MV-4-11 (cell line): ENCODE measurements around the gene KCNG2.

Source experiments
- DNase-seq: peaks from one replicate; lab custom pipeline; 2025; lab: John Stamatoyannopoulos, UW

KCNG2 gene

DNA sequence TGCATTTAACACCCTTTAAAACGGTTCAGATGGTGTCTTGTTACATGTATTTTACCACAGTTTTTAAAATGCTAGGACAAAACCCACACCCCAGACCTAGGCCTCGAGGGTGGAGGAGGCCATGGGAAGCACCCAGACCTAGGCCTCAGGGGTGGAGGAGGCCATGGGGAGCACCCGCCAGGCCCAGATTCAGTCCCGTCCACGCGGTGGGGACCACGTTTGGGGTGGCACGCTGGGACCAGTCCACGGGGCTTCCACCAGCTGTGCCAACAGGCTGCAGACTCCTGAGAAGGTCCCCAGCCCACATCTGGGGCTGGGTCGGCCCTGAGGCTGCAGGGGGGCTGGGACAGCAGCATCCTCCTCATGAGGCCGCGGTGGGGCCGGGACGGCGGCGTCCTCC lies 90.3 kb downstream of the KCNG2 start:
- no peak for DNase-seq

DNA sequence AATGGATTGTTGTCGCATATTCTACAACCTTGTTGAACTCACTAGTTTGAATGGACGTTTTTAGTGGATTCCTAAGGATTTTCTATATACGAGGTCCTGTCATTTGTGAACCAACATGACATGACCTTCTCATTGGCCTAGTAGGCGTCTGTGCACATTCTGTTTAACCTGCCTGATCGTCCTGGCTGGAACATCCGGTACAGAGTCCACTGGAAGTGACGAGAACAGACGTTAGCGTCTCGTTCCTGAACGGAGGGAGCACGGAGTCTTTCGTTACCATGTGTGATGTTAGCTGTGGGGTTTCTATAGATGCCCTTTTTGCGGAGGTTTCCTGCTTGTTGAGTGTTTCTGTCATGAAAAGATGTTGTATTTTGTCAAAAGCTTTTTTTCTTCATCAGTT lies 91.8 kb downstream of the KCNG2 start:
- DNase-seq, result no peak

DNA sequence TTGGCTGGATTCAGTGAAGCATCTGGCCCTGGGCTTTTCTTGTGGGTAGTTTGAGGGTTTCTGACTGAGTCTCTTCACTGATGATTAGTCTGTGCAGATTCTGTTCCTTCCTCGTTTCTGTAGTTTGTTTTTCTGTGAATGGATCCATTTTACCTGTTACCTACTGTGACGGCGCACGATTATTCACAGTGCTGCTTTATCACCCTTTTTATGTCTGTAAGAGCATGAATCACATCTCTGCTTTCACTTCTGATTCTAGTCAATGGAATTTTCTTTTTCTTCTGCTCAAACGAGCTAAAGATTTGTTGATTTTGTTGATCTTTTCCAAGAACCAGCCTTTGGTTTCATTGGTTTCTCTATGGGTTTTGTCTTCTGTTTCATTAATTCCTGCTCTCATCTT lies 92.9 kb downstream of the KCNG2 start:
- no peak for DNase-seq

DNA sequence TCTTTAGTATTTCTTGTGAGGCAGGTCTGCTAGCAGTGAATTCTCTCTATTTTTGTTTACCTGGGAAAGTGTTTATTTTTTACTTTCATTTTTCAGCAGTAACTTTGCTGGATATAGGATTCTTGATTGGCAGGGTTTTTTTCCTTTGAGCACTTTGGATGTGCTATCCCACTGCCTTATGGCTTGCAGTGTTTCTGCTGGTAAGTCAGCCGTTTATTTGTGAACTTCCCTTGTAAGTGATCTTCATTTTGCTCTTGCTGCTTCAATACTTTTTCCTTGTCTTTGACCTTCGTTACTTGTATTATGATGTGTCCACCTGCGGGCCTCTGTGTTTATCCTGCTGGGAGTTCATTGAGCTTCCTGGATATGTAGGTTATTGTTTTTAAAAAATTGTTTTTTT lies 99.0 kb downstream of the KCNG2 start:
- DNase-seq, result no peak

DNA sequence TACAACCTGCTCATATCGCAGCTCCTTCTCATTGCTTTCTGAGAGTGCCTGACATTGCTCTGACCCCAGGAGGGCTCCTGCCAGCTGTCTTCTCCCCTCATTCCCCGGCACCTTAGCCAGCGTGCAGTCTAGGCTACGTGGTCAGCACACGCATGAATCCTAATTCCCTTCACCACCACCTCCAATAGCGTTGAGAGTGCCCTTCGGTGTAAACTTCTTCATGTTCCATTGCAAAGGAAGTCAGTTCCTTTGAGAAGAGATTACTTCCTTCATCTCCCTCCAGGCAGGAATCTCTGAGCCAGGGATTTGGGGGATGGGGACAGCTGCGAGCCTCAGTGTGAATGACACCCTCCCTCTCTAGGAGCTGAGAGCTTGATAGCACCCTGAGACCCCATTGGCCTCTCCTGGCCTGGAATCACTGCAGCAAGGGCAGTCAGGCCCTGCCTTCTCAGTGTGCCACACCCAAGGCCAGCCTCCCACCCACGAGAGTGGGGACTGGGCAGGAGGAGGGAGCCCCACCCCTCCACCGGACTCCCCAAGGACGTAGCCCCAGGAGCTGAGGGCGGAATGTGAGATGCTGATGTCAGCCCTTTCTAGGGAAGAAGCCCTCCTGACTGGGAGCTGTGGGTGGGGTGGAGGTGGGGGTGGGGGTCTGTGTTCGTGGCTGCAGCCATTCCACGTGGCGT lies 100.3 kb downstream of the KCNG2 start:
- no peak for DNase-seq

DNA sequence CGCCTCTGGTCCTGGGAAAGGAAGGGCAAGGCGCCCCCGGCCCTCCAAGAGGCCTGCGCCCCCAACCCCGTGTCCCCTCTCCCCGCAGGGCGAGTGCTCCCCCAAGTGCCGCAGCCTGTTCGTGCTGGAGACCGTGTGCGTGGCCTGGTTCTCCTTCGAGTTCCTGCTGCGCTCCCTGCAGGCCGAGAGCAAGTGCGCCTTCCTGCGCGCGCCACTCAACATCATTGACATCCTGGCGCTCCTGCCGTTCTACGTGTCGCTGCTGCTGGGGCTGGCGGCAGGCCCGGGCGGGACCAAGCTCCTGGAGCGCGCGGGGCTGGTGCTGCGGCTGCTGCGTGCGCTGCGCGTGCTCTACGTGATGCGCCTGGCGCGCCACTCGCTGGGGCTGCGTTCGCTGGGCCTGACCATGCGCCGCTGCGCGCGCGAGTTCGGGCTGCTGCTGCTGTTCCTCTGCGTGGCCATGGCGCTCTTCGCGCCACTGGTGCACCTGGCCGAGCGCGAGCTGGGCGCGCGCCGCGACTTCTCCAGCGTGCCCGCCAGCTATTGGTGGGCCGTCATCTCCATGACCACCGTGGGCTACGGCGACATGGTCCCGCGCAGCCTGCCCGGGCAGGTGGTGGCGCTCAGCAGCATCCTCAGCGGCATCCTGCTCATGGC lies 101.3 kb downstream of the KCNG2 start:
- no peak for DNase-seq

DNA sequence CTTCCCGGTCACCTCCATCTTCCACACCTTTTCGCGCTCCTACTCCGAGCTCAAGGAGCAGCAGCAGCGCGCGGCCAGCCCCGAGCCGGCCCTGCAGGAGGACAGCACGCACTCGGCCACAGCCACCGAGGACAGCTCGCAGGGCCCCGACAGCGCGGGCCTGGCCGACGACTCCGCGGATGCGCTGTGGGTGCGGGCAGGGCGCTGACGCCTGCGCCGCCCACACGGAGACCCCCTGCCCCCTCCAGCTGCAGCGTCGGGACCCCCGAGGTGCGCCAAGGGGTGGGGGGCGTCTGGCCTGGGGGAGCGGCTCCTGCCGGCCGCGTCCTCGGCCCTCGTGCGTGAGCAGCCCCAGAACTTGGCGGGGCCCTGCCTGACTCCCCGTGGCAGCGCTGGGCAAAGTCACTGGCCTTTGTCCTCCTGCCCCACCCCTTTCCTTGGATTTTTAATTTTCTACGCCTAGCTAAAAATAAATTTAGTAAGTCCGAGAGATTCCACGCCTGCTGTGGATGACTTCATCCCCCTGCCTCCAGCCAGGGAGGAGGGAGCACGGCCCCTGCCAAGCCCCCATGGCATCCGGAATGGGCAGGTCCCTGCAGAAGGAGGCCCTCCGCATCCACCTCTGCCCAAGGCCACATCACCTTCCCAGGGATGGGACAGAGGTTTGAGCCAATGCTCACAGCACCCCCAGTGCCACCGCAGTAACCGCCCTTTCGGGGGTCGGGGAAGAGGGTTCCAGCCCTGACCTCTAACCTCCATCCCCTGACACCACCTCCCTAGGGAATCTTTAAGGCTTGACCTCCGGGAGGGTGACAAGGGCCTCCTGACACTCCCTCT lies 102.1 kb downstream of the KCNG2 start:
- no peak for DNase-seq

DNA sequence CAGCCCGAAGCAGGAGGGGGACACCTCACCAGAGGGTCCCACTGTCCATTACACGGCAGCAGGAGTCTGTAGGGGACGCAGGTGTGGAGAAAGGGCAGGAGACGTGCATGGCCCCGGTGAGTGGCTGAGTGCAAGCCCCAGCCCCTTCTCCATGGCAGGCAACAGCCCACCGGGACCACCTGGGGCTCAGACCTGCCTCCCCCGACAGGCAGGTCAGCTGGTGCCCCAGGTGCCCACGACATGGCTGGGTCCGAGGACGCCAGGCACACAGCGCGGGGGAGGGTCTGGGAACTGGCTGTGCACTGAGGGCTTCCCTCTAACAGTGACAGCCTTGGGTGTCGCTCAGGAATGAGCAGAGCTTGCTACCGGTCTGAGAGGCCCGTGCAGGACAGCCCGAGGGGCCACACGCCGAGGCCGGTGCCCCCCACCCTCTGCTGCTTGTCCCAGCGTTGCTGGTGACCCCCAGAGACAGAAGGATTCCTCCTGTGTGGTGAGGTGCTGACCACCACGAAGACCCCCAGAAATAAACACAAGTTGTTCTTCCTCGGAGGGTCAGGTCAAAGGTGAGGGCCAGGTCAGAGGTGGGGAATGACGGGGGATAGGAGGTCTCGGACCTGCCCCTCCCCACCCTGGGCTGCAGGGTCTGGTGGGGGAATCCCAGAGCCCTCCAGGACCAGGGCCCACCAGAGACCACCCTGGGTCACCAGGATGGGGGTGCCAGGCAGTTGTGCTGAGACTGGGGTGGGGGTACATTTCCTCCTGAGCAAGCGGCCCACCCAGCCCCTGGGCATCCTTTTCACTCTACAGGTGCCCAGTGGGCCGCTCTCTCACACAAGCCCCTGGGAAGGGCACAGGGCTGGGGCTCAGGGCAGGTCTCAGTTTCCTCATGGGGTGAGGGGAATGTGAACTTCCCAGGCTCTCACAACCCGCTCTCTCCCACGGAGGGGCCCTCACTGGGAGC lies 103.2 kb downstream of the KCNG2 start:
- no peak for DNase-seq

DNA sequence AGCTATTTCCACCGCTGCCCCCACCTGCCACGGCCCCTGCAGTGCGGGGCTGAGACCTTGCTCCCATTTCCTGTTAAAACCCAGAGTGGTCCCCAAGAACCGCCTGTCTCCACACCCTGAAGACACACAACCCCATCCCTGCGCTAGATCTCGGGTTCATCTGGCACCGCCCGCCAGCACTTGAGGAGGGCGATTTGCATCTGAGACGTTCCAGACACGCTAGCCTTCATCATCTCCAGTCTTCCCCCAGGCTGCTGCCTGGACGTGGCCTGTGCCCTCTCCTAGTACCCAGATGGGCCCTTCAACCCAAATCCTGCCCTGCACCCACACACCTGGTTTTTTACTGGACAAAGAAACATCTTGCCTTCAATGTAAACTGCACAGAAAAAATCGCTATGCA lies 103.9 kb downstream of the KCNG2 start:
- no peak for DNase-seq

DNA sequence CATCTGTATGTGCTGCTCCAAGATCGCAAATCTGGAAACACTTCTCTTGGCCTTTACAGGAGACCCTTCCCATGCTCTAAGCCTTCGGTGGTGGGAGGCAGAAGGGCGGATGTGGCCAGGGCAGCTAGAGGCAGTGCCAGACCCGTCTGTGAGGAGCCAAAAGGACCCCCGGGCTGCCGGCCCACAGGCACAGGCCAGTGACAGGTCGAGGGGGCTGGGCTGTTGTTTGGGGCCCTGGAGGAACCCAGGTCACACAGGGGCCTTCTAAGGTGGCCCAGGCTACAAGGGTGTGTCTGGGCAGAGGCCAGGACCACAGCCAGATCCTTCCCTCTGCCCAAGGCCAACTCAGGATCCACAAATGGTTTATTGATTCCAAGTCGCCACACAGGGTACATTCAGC lies 104.3 kb downstream of the KCNG2 start:
- no peak for DNase-seq

DNA sequence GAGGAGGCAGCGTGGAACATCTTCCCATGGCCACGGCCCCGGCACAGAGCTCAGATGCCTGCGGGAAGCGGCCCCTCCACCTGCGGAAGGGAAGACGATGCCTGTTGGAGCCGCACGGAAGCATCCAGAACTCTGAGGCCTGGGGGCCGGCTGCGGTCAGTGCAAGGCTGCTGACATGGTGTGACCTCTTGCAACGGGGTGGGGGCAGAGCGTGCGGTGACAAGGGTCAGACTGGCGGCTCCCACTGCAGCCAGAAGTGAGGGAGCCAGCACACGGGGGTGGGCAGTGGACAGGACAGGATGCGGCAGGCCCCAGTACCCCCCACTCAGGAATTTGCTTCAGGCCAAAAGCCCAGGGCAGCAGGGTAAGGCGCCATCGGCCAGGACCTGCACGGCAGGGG lies 104.9 kb downstream of the KCNG2 start:
- no peak for DNase-seq

DNA sequence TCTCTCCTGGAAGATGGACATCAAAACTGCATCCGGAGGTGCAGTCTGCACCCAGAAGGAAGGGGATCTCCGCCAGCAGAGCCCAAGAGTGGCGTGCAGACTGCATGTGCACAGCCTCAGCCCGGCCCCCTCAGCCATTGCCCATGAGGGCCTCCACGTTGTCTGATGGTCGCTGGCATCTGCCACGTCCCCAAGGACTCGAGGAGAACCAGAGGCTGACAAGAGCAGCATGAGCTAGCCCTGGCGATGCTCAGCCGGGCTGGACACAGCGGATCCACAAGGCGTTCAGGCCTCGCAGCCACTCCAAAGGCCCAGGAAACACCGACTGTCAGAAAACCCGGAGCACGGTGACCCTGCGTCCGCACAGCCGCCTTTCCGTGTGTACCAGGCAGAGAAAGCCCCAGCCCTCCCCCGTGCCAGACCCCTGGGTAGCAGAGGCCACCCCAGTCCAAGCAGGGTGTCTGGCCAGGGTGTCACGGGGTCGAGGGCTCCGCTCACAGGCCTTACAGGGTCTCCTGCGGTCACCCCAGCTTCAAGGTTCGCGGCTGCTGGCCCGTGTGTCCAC lies 105.4 kb downstream of the KCNG2 start:
- no peak for DNase-seq

DNA sequence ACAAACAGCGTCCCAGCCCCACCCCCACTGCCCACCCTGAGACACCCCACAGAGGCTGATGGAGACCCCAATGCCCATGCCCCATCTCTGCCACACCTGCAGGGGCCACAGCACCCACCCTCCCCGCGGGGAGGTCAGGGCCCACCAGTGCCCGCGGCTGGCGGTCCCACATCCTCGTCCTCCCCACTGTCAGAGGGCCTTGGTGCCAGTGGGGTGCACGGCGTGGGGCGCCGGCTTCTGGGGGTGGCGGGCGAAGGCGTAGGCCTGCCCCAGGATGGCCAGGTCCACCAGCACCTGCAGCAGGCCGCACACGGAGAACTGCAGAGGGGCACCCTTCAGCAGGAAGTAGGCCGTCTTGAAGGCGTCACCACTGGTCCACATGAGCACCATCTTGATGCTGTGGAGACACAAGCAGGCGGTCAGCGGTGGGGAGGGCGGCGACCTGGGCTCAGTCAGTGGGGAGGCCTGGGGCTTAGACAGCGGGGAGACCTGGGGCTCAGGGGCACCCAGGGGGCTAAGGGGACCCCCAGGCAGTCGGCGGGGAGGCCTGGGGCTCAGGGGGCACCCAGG lies 106.1 kb downstream of the KCNG2 start:
- DNase-seq, result no peak

DNA sequence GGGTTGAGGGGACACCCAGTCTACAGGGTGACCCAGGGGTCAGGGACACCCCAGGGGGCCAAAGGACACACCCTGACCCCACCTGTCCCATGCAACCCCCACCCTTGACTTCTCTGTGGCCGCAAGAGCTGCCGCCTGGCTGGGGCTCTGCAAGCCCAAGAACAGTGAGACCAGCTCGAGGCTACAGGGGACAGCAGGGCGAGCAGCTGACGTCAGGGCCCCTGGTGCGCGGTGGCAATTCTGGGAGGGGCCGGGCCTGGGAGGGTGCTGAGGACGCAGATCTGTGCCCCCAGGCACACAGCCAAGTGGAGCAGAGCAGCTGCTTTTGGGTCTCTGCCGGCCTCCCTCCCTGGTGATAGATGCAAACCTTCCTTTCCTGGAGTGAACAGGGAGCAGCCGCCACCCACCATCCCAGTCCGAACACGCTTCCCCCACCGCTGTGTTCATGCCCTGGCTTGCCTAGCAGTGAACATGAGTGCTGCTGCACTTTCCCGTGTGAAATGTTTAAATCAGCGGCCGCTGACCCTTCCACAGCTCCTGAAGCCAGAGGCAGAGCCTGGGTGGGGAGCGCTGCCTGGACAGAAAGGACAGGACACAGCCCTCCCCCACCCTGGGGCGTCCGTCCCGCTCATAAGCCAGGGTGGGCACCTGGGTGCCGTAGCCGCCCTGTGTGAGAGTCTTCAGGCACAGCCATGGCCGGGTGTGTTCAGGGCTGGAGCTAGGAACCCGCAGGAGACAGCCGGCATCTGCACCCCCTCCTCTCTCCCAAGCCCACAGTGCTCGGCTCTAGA lies 106.8 kb downstream of the KCNG2 start:
- no peak for DNase-seq

DNA sequence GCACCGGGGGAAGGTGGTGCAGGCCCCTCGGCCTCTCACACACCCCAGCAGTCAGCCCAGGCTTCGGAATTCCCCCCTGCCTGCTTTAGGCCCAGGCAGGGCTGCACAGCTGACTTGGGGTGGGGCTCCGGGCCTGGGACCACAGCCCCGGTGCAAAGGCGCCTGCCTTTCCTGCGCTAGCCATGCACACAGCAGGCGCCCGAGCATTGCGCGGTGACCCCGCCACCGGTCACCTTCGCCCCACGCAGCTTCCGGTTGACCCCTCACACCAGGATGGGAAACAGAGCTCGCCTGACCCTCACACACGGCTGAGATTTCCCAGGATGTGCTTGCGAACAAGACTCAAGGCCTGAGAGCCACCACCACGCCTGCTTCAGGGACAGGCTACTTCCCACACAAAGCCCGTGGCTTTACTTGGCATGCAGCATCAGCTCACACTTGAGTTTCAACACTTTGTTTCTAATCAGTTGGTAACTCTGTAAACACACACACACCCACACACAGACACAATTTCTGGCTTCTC lies 107.7 kb downstream of the KCNG2 start:
- DNase-seq, result no peak

DNA sequence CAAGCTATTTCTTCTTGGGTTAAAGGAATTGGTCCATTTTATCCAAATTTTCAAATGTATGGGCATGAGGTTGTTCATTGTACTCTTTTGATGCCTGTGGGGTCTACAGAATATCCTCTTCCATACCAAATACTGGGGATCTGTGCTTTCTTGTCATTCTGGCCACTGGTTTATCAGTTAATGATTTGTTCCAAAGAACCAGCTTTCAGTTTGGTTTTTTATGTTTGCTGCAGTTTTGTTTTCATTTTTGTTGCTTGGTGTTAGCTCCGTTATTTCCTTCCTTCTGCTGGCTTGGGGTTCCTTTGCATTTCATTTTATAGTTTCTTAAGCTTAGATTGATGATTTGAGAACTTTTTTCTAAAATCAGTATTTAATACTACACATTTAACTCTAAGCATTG lies 108.3 kb downstream of the KCNG2 start:
- DNase-seq, result no peak

DNA sequence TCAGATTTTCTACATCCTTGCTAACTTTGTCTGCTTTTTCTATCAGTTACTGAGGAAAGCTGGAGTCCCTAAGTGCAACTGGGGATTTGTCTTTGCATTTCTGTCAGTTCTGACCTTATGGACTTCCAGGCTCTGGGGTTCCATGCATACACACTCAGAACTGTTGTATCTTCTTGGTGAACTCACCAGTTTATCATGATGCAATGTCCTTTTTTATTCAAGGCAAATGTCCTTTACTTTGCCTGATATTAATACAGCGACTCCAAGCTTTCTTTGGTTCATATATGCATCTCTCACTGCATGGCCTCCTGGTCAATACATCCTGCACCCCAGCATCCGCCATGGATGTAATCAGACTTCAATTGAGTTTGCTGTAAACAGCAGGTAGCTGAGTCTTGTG lies 109.0 kb downstream of the KCNG2 start:
- no peak for DNase-seq

DNA sequence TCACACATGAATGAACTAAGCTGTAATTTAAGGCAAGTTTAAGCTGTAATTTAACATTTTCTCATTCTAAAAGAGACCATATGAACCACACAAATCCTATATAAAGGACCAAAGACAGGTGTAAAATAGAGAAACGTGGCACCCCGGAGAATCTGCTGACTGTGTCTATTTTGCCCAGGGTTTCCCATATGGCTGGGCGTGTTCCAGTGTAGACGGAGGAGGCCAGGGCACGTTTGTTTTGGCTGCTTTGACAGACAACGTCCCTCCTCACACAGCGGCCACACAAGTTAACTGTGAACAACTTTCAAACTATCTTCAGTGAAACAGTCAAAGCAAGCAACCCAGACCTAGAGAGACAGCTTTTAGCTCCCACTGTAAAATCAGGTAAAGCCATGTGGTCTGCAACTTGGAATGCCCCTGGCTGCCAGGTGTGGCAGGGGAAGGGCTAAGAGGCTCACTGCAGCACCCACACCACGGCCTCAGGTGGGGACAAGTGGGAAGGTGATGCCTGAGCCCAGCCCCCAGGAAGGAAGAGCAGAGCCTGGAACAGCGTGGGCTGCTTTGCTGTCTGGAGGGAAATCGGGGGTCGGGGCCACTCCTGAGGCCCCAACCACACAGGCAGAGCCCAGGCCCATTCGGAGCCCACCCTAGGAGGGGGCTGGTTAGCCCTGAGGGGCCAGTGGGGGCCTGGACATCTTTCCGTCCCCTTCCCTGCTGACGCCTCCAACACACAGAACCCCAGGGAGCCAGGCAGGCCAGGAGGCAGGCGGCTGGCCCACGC lies 113.0 kb downstream of the KCNG2 start:
- no peak for DNase-seq
